NCI-H1048 (cell line): ENCODE data around the gene WDR54.

Source experiments
- DNase-seq: peaks from one replicate; lab custom pipeline; 2025; lab: John Stamatoyannopoulos, UW

Gene WDR54

GRCh38 chr2:74421221-74421870 lies at the start of gene WDR54, which contains the start of gene C2orf81:
WDR54 (plus strand) TSS chr2:74421730; CDS start chr2:74422154, 424 bp downstream.
C2orf81 (minus strand) TSS chr2:74421619; CDS start chr2:74421560, 59 bp downstream.
- peak; percentile 71 for DNase-seq

GRCh38 chr2:74372674-74373073 lies 48.9 kb upstream of the WDR54 start:
- no peak for DNase-seq

DNA sequence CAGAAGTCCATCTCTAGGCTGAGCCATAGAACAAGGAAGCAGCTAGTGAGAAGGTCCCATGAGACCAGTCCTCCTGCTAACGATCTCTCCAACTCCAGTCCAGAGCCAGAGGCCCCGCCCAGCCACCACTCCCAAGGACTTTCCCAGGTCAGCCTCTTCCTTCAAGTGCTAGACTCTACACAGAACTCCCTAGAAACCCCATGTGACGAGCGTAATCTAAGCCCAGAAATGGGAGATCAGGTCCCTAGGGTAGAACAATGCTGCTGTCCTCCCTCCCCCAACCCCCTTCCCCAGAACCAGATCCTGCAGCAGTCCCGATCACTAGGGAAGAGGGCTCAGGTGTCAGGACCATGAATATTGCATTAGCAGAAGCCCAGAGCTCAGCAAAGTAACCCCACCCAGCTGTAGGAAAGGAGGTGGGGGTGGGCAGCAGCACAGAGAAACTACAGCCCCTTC lies 48.3 kb upstream of the WDR54 start:
- DNase-seq = no peak

DNA sequence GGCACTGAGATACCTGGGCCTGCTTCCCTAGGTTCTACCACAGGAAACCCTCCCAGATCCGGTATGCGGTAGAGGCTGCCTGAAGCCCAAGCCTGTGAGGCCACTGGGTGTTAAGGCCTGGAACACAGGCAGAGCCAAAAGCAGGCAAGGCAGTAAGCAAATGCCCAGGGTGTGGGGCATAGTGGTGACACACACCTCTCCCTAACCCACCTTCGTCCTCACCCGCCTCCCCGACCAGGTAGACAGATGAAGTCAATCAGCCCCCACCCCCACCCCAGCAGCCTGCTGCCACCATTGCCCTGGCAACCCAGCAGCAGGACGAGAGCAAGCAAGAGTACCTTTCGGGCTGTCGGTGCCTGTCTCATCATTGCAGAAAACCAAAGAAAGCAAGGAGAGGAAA lies 47.5 kb upstream of the WDR54 start:
- no peak for DNase-seq

GRCh38 chr2:74374509-74375205 lies 46.9 kb upstream of the WDR54 start:
- DNase-seq = no peak

DNA sequence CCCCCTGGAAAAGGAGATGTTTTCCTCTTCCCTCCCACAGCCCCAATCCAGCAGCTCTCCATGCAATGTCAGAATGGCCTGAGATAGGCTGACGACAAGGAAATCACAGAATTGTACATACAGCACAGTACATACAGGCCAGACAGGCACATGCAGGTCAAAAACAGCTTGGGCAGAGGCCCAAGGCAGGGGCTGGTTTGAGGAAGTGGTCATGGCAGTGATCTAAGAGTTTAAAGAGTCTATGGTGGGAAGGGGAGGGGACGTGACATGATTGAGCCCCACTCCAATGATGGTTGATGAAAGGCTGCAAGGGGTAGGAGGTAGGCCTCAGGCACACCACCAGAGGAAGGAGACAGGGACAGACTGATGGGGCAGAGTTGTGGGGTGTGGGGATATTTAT lies 45.7 kb upstream of the WDR54 start:
- no peak for DNase-seq

DNA sequence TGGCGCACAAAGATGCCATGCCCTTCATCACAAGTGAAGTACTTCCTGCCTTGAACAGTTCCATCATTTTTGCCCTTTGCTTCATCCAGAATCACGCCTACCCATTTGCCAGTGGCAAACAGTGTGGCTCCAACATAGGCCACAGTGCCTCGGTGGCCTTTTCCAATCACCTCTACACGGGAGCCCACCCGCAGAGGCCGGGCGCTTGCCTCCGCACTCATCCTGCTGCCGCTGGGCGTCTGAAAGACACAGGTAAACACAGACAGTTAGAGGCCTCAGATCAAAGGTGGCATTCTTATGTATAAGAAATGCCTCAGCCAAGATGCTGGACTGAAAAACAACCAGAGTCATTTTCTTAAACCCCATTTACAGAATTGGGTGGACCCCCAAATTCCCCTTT lies 43.5 kb upstream of the WDR54 start:
- no peak for DNase-seq

GRCh38 chr2:74379851-74380789 lies 41.4 kb upstream of the WDR54 start, which contains the start of gene DCTN1:
DCTN1 (minus strand) TSS chr2:74380311; CDS start chr2:74380037, 274 bp downstream.
- DNase-seq = no peak

DNA sequence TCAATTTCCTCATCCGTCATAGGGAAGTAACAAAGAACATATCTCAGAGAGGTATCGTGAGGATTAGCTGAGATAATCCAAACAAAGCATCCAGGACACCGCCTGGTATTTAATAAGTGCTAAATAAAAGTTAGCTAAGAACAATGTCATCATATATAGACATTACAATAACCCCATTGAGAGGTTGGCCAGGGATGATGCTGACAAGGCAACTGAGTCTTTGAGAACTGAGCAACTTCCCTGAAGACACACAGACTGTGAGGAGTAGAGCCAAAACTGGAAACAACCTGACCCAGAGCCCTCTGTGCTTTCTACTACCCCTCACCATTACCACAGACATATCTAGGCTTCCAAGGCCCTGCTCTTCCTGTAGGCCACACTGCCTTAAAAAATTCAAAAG lies 39.8 kb upstream of the WDR54 start:
- no peak for DNase-seq

GRCh38 chr2:74383254-74383653 lies 38.3 kb upstream of the WDR54 start:
- no peak for DNase-seq

DNA sequence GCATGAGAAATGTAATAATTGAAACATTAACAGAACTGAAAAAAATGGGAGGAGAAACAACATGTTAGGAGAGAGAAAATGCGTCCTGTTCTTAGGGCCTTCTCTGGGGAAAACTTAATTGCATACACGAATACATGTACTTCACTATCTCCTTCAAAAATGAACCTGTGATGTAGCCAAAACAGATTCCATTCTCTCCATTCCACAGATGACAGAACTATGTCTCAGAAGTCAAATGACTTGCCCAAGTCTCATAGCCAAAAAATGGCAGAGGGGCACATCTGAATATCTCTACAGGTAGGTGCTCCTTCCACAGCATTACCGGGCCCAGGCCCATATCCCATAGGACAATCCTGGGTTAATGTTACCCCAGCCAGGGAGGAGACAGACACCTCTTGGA lies 37.5 kb upstream of the WDR54 start:
- no peak for DNase-seq

GRCh38 chr2:74385396-74385795 lies 36.1 kb upstream of the WDR54 start:
- no peak for DNase-seq

DNA sequence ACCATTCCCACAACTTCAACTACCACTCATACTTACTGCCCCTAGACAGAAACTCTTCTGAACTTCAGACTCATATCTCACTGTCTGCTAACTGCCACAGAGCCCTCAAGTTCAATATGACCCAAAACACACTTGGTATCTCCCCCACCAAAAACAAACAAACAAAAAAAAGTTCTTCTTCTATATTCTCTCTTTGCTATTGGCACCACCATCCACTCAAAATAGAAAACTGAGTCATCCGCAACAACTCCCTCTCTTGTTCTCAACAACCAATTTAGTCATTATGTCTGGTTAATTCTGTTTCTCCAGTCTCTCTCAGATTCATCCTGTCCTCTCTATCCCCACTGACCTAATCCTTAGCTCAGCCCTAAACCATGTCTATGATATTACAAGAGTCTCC lies 34.2 kb upstream of the WDR54 start:
- DNase-seq = no peak

DNA sequence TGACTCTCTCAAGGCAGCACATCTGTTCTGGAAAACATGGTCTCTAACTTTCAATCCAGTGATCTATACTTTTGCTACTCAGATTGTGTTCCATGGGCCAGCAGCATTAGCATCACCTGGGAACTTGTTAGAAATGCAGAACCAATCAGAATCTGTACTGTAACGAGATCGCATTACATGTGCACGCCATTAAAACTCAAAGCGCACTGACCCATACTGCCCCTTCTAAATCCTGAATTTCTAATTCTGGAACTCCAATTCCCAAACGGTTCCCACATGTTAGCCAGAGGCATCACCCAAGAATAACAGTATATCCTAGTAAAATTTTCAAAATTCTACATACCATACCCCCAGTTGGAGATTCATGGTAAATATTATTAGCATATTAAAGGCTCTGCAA lies 30.9 kb upstream of the WDR54 start:
- DNase-seq = no peak

- DNase-seq = no peak
Measured at GRCh38 chr2:74391209-74391579, 30.3 kb upstream of the WDR54 start.

DNA sequence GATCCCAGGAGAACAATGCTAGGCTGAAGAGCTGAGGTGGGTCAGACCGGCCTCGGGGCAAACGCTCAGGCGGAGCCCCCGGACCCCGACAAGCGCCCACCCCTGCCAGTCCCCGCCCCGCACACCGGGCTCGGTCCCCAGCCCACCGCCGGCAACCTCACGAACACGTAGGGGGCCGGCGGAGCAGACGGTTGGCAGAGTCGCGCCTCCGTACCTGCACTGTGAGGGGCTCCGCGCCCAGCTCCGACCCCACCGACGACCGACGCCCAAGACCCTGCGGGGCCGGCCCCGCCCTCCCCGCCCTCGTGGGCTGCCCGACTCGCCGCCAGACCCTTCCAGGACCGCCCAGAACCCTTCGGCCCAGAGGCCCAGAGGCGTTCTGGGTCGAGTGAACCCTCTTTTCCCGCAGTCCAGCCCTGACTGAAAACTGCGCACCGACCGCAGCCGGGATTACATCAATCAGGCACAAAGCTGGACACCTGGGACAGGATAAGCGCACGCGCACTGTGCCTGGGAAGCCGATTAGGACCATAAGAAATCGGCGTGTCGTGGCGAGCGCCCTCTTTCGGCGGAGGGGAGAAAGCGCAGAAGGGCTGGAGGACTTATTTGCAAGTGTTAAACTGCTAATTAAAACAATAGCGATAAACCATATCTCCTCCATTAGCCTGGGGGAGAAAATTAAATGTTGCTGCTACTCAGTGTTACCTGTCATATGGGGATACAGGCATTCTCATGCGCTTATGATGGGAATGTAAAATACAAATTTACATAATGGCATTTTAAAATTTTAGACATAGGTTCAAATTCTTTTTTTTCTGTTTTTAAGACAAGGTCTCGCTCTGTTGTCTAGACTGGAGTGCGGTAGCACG lies 29.7 kb upstream of the WDR54 start:
- no peak for DNase-seq

GRCh38 chr2:74392449-74392743 lies 29.1 kb upstream of the WDR54 start:
- DNase-seq = no peak

DNA sequence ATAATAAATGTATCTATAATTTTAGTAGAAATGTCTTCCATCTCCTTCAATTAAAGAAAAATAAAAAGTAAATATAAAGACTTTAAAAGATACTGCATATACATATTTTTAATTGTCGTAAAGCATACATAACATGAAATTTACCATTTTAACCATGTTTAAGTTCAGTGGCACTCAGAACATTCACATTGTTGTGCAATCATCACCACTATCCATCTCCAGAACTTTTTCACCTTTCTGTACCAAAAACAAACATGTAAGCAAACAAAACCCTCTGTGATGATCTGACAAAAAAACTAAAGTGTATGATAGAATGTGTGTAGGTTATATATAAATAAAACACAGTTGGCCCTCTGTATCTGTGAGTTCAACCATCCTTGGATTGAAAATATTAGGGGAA lies 28.0 kb upstream of the WDR54 start:
- DNase-seq = no peak

- no peak for DNase-seq
Measured at GRCh38 chr2:74396149-74396548, 25.4 kb upstream of the WDR54 start.

- no peak for DNase-seq
Measured at GRCh38 chr2:74399785-74400184, 21.7 kb upstream of the WDR54 start.

DNA sequence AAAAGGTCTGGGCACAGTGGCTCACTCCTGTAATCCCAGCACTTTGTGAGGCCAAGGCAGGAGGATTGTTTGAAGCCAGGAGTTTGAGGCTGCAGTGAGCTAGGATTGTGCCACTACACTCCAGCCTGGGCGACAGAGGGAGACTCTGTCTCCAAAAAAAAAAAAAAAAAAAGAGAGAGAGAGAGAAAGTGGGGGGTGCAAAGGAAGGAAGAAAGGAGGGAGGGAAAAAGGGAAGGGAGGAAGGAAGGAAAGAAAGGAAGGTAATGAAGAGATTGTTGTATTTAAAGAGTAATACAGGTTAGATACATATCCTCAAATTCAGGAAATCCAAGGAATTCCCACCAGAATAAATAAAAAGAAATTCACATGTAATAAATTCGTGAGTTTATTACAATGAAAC lies 19.6 kb upstream of the WDR54 start:
- DNase-seq = no peak

GRCh38 chr2:74406035-74406434 lies 15.5 kb upstream of the WDR54 start:
- DNase-seq = no peak
